NCI-H146 treated with DMSO at 0.1 percent for 48 hours (cell line): ENCODE results near the gene LZTR1.

Source experiments
- DNase-seq: peaks from one replicate; lab custom pipeline; 2025; ENCODE audit not compliant: unreplicated experiment; lab: John Stamatoyannopoulos, UW

Gene LZTR1

GRCh38 chr22:20949698-20950183 is 32.4 kb upstream of the LZTR1 start:
- no peak for DNase-seq

GRCh38 chr22:20951151-20951931 is 30.8 kb upstream of the LZTR1 start:
- no peak for DNase-seq

GRCh38 chr22:20951932-20952380 is 30.1 kb upstream of the LZTR1 start:
- DNase-seq: no peak

- peak; percentile 22 for DNase-seq
These were observed 29.4 kb upstream of the LZTR1 start for GRCh38 chr22:20952544-20953341.

GRCh38 chr22:20953342-20953608 is 28.8 kb upstream of the LZTR1 start:
- DNase-seq: no peak

- DNase-seq: no peak
These were observed 28.2 kb upstream of the LZTR1 start for GRCh38 chr22:20953668-20954500.

- DNase-seq: no peak
These were observed 26.5 kb upstream of the LZTR1 start for GRCh38 chr22:20955548-20955947.

GRCh38 chr22:20956258-20957101 is 25.6 kb upstream of the LZTR1 start:
- DNase-seq: no peak

- no peak for DNase-seq
These were observed 24.9 kb upstream of the LZTR1 start for GRCh38 chr22:20957102-20957682.

- DNase-seq: no peak
These were observed 24.2 kb upstream of the LZTR1 start for GRCh38 chr22:20957683-20958431.

- no peak for DNase-seq
These were observed 22.3 kb upstream of the LZTR1 start for GRCh38 chr22:20959578-20960461.

- DNase-seq: no peak
These were observed 21.5 kb upstream of the LZTR1 start for GRCh38 chr22:20960609-20961008.

GRCh38 chr22:20962491-20962945 is 19.6 kb upstream of the LZTR1 start:
- DNase-seq: no peak

- DNase-seq: no peak
These were observed 18.7 kb upstream of the LZTR1 start for GRCh38 chr22:20963201-20964052.

GRCh38 chr22:20964090-20964798 is 17.9 kb upstream of the LZTR1 start:
- DNase-seq: no peak

- no peak for DNase-seq
These were observed 17.3 kb upstream of the LZTR1 start for GRCh38 chr22:20964799-20965103.
